GM12875 (cell line): Measurements from ENCODE around the gene ZBTB38.

Experiments used
- H3K4me3 ChIP-seq: one replicate; pipeline ENCODE4 v1.5.1; 2011; ENCODE audit warnings: low read depth, low read length, control low read depth
- TF ChIP-seq, protein P1 (sequence below): IDR thresholded peaks from 2 replicates; pipeline ENCODE4 v1.5.1; 2011; ENCODE audit warnings: low read depth, mild to moderate bottlenecking, control low read depth, inconsistent platforms, low read length, moderate library complexity, borderline replicate concordance; ENCODE audit not compliant: insufficient read depth

Gene ZBTB38

DNA sequence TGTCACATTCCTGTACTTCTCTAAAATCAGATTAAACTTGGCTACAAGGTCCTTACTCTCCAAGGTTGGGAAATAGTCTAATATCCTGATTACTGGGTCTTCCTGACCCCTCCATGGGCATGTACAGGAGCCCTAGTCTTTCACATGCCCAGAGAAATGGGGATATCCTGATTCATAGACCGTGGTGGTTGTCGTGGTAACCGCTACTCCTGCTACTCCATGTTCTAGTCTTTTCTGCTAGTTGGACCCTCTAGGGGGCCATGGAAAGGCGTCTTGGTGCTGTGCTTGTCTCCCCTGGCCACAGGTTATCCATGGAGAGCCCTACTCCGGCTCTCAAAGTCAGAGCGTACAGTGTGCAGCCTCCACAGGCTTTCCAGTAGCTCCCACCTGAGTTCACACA lies 13.1 kb upstream of the ZBTB38 start:
- TF ChIP-seq, protein P1, sequence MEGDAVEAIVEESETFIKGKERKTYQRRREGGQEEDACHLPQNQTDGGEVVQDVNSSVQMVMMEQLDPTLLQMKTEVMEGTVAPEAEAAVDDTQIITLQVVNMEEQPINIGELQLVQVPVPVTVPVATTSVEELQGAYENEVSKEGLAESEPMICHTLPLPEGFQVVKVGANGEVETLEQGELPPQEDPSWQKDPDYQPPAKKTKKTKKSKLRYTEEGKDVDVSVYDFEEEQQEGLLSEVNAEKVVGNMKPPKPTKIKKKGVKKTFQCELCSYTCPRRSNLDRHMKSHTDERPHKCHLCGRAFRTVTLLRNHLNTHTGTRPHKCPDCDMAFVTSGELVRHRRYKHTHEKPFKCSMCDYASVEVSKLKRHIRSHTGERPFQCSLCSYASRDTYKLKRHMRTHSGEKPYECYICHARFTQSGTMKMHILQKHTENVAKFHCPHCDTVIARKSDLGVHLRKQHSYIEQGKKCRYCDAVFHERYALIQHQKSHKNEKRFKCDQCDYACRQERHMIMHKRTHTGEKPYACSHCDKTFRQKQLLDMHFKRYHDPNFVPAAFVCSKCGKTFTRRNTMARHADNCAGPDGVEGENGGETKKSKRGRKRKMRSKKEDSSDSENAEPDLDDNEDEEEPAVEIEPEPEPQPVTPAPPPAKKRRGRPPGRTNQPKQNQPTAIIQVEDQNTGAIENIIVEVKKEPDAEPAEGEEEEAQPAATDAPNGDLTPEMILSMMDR = no peak
- no peak overlapping the region for H3K4me3 ChIP-seq

DNA sequence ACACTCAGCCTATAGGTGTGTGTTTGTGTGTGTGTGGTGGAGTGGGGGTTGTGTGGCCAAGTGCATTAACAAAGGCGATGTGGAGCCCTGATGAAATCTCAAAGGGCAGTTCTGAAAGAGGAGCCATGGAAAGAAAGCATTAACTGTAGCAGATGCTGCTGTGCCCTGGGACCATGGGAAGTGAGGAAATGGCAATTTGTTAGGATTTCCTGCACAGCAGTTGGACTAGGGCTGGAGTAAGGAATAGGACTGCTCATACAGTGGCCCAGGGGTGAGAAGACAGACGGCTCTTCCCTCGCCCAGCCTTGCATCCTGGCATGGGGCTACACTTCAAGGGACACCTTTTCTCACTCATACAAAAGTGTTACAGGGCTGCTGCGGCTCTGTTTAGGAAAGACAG lies 12.3 kb upstream of the ZBTB38 start:
- H3K4me3 ChIP-seq = no peak overlapping the region
- TF ChIP-seq, protein P1 = no peak

DNA sequence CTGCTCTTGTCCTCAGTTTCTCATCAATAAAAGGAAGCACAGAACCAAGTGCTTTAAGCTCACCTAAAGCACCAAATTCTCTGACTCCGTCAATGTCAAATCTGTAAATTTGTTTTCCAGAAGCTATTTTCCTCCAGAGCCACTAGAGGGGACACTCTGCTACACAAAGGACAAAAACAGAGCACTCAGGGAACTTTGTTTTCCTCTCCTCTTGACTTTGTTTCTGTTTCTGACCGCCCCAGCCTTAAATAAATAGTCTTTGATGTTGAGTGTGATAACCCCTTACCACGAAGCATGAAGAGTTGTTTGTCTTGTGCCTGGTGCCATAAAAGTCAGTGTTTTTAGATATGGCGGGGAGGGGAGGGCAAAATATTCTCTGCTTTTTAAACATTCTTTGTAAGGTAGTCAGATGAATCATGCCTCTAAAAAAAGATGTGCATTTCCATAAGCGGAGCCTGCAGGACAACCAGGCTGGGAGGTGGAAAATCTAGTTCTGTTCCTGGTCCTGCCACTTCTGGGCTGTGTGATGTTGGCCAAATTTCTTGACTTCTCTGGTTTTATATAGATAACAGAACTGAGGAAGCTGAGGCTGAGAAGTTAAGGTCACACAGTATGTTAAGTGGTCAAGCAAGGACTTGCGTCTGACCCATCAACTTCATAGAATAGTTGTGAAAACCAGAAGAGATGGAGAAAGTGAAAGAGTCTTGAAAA lies 7.3 kb upstream of the ZBTB38 start:
- no peak overlapping the region for H3K4me3 ChIP-seq
- TF ChIP-seq, protein P1 = peak; percentile 69

DNA sequence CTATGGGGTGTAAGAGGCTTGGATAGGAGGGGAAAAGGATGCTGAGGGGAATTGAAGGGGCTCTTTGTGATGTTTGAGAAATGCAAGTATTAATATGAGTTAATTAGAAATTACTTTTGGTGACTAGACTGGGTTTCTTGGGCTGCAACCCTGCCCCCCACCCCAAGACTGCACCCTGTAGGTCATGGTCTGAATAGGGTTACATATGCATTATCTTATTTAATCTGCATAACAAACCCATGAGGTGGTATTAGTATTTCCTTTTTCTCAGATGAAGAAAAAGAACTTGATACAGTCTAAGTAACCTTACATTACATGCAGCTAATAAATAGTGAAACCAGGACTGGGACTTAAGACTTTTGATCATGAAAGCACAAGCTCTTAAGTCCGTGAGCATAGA lies 5.6 kb upstream of the ZBTB38 start:
- H3K4me3 ChIP-seq = no peak overlapping the region
- TF ChIP-seq, protein P1 = no peak

DNA sequence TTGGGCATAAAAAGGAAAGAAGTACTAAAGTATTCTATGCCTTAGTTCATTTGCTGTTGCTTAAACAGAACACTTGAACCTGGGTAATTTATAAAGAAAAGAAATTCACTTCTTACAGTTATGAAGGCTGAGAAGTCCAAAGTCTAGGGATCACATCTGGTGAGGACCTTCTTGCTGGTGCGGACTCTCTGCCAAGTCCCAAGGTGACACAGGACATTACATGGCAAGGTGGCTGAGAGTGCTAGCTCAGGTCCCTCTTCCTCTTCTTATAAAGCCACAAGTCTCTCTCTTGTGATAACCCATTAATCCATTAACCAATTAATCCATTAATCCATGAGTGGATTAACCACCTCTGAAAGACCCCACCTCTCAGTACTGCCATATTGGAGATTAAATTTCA lies 3.1 kb upstream of the ZBTB38 start:
- TF ChIP-seq, protein P1 = no peak
- no peak overlapping the region for H3K4me3 ChIP-seq

DNA sequence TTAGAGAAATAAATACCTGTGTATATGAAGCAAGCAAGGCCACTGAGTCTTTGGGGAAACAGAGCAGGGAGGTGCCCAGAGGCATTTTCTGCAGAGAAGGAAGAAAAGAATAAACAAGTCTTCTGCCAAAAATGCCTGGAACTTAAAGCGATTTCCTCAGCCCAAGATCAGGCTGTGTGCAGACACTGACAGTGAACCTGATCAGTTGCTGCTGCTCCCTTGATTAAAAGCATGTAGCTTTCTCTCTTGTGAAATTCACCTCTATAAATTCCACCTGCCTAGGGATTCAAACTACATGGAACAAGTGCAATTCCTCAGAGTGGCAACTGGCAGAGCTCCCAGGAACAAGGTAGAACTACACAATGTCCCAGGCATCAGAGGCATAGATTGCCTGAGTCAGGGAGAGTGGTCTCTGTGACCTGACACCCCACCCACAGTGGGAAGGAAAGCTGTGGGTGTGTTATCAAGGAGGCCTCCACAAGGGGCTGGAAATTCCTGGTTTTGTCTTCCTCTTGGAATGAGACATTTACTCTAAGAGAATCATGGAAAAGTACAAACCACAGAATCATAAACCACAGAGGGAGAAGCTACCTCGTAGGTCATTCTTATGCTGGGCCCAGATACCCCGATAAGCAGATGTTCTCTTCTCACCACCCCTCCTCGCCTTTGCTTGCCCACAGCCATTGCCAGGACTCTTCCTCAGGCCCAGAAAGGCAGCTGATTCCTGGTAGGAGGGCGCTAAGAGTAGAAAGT lies 1.8 kb upstream of the ZBTB38 start:
- H3K4me3 ChIP-seq = no peak overlapping the region
- TF ChIP-seq, protein P1 = no peak

DNA sequence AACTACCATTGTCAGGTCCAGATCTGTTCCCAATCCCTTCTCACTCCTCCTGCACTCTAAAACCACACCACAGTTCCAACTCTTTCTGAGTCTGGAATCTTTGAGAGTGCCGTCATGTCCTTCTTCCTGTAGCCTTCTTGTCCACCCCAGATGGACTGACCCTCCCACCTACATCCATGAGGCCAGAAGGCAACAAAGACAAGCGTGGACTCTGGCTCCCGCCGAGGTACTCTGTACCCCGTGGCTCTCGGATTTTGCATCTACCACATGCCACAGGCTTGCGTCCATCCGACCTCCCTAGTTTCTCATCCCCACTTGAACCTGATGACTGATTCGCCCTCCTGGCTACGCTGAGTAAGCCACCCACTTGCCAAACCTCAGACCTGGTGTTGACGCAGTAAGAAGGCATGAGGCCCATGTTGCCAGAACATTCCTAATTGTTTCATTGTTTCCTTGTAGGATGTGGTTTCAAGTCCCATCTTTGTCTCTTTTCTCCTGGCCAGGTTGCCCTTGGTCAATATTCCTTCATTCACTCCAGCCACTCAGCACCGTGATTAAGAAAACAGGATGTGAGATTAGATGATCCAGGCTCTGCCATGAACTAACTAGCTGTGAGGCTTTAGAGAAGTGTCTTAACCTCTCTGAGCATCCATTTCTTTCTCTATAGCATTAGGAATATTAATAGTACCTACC lies 1.1 kb upstream of the ZBTB38 start:
- TF ChIP-seq, protein P1 = no peak
- no peak overlapping the region for H3K4me3 ChIP-seq
